HEK293 (cell line): ENCODE data around the gene SORCS3.

Experiments
- CTCF ChIA-PET: fragments of 350-600 bp; formaldehyde crosslinking; extraction: SDS; loops from one replicate; lab custom pipeline; 2021; ENCODE audit warnings: antibody characterized with exemption; lab: Yijun Ruan, JAX
- POLR2A ChIA-PET: fragments of 300-600 bp; formaldehyde crosslinking; extraction: SDS; loops from one replicate; lab custom pipeline; 2020; ENCODE audit warnings: antibody characterized with exemption, inconsistent platforms; lab: Yijun Ruan, JAX
- H3K27ac ChIP-seq: fragments of 200-500 bp; sonication (Bioruptor generic); 2 replicates; pipeline ENCODE4 v1.5.1; 2014; ENCODE audit warnings: low read depth, low read length, control low read depth, inconsistent platforms; ENCODE audit errors: extremely low read depth
- H3K36me3 ChIP-seq, 2 experiments: fragments of 200-500 bp in 1 of 2; sonication (Bioruptor generic) in 1 of 2; 1 replicate in 1 of 2; 2 replicates in 1 of 2; pipeline ENCODE4 v1.5.1; 2014 to 2017; ENCODE audit warnings: inconsistent platforms in 2 of 2, low read length in 2 of 2; ENCODE audit not compliant: control insufficient read depth in 2 of 2, insufficient read depth in 1 of 2
- H3K4me1 ChIP-seq: fragments of 200-500 bp; sonication (Bioruptor generic); 2 replicates; pipeline ENCODE4 v1.5.1; 2014; ENCODE audit warnings: mild to moderate bottlenecking, low read length, inconsistent platforms; ENCODE audit not compliant: control insufficient read depth, insufficient read depth
- H3K4me3 ChIP-seq: 2 replicates; pipeline ENCODE4 v1.5.1; 2011; ENCODE audit warnings: low read depth, mild to moderate bottlenecking, control low read depth, low read length, moderate library complexity
- H3K9me3 ChIP-seq: fragments of 200-500 bp; sonication (Bioruptor generic); 2 replicates; pipeline ENCODE4 v1.5.1; 2014; ENCODE audit warnings: low read depth, low read length, inconsistent platforms; ENCODE audit not compliant: control insufficient read depth, insufficient read depth
- FEZF1 ChIP-seq: fragments of 450-650 bp; formaldehyde crosslinking; IDR thresholded peaks from 2 replicates; pipeline ENCODE4 v1.5.1; 2016; ENCODE audit warnings: missing biosample characterization, missing genetic modification characterization
- KLF17 ChIP-seq: fragments of 450-650 bp; formaldehyde crosslinking; IDR thresholded peaks from 2 replicates; pipeline ENCODE4 v1.5.1; 2016; ENCODE audit warnings: missing biosample characterization, missing genetic modification characterization
- WT1 ChIP-seq: fragments of 450-650 bp; formaldehyde crosslinking; IDR thresholded peaks from 2 replicates; pipeline ENCODE4 v1.5.1; 2016; ENCODE audit warnings: missing biosample characterization, missing genetic modification characterization
- ZFHX2 ChIP-seq: fragments of 450-650 bp; formaldehyde crosslinking; conservative IDR thresholded peaks from 2 replicates; pipeline ENCODE4 v1.5.1; 2016; ENCODE audit warnings: missing biosample characterization, missing genetic modification characterization
- ZFP3 ChIP-seq: fragments of 450-650 bp; formaldehyde crosslinking; IDR thresholded peaks from 2 replicates; pipeline ENCODE4 v1.5.1; 2016; ENCODE audit warnings: low read depth, missing biosample characterization, missing genetic modification characterization
- ZNF140 ChIP-seq: fragments of 450-650 bp; formaldehyde crosslinking; IDR thresholded peaks from 2 replicates; pipeline ENCODE4 v1.5.1; 2016; ENCODE audit warnings: missing biosample characterization, missing genetic modification characterization
- ZNF169 ChIP-seq: fragments of 450-650 bp; formaldehyde crosslinking; IDR thresholded peaks from 2 replicates; pipeline ENCODE4 v1.5.1; 2016; ENCODE audit warnings: missing biosample characterization, missing genetic modification characterization
- ZNF211 ChIP-seq: fragments of 450-650 bp; formaldehyde crosslinking; IDR thresholded peaks from 2 replicates; pipeline ENCODE4 v1.5.1; 2016; ENCODE audit warnings: low read depth, missing biosample characterization, missing genetic modification characterization
- ZNF24 ChIP-seq: fragments of 450-650 bp; formaldehyde crosslinking; IDR thresholded peaks from 2 replicates; pipeline ENCODE4 v1.5.1; 2016; ENCODE audit warnings: missing biosample characterization, missing genetic modification characterization
- ZNF266 ChIP-seq: fragments of 450-650 bp; formaldehyde crosslinking; IDR thresholded peaks from 2 replicates; pipeline ENCODE4 v1.5.1; 2016; ENCODE audit warnings: missing biosample characterization, missing genetic modification characterization, low read depth
- ZNF341 ChIP-seq: fragments of 450-650 bp; formaldehyde crosslinking; IDR thresholded peaks from 2 replicates; pipeline ENCODE4; 2016; ENCODE audit warnings: low read depth, missing biosample characterization, missing genetic modification characterization
- ZNF658 ChIP-seq: fragments of 450-650 bp; formaldehyde crosslinking; IDR thresholded peaks from 2 replicates; pipeline ENCODE4; 2016; ENCODE audit warnings: missing biosample characterization, missing genetic modification characterization
- ZNF837 ChIP-seq: fragments of 450-650 bp; formaldehyde crosslinking; IDR thresholded peaks from 2 replicates; pipeline ENCODE4 v1.5.1; 2016; ENCODE audit warnings: missing biosample characterization, missing genetic modification characterization
- TF ChIP-seq, protein P1 (sequence below): fragments of 450-650 bp; formaldehyde crosslinking; IDR thresholded peaks from 2 replicates; pipeline ENCODE4 v1.5.1; 2016; ENCODE audit warnings: missing biosample characterization, missing genetic modification characterization
- TF ChIP-seq, protein P2 (sequence below): fragments of 450-650 bp; formaldehyde crosslinking; IDR thresholded peaks from 2 replicates; pipeline ENCODE4 v1.5.1; 2016; ENCODE audit warnings: missing biosample characterization, missing genetic modification characterization
- TF ChIP-seq, protein P3 (sequence below): fragments of 450-650 bp; formaldehyde crosslinking; IDR thresholded peaks from 2 replicates; pipeline ENCODE4 v1.5.1; 2016; ENCODE audit warnings: missing biosample characterization, missing genetic modification characterization
- TF ChIP-seq, protein P4 (sequence below): fragments of 450-650 bp; formaldehyde crosslinking; conservative IDR thresholded peaks from 2 replicates; pipeline ENCODE4 v1.5.1; 2016; ENCODE audit warnings: low read depth, missing biosample characterization, missing genetic modification characterization

Gene SORCS3

GRCh38 chr10:104908581-104908980 lies 267.5 kb downstream of the SORCS3 start:
- Histone ChIP-seq H3K4me1 (no peaks in the 10 kb centered on the region), H3K27ac (no peak overlapping the region)
- POLR2A ChIA-PET, result no interaction called here
- CTCF ChIA-PET, result no interaction called here
- TF ChIP-seq, protein P1, sequence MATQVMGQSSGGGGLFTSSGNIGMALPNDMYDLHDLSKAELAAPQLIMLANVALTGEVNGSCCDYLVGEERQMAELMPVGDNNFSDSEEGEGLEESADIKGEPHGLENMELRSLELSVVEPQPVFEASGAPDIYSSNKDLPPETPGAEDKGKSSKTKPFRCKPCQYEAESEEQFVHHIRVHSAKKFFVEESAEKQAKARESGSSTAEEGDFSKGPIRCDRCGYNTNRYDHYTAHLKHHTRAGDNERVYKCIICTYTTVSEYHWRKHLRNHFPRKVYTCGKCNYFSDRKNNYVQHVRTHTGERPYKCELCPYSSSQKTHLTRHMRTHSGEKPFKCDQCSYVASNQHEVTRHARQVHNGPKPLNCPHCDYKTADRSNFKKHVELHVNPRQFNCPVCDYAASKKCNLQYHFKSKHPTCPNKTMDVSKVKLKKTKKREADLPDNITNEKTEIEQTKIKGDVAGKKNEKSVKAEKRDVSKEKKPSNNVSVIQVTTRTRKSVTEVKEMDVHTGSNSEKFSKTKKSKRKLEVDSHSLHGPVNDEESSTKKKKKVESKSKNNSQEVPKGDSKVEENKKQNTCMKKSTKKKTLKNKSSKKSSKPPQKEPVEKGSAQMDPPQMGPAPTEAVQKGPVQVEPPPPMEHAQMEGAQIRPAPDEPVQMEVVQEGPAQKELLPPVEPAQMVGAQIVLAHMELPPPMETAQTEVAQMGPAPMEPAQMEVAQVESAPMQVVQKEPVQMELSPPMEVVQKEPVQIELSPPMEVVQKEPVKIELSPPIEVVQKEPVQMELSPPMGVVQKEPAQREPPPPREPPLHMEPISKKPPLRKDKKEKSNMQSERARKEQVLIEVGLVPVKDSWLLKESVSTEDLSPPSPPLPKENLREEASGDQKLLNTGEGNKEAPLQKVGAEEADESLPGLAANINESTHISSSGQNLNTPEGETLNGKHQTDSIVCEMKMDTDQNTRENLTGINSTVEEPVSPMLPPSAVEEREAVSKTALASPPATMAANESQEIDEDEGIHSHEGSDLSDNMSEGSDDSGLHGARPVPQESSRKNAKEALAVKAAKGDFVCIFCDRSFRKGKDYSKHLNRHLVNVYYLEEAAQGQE (tag by site-specific recombination), result no peak
- TF ChIP-seq, all 188 proteins: peak for 0
- no peaks in the 10 kb centered on the region for H3K9me3 ChIP-seq
- no peaks in the 10 kb centered on the region for H3K36me3 ChIP-seq
- H3K4me3 ChIP-seq, result no peak overlapping the region

DNA sequence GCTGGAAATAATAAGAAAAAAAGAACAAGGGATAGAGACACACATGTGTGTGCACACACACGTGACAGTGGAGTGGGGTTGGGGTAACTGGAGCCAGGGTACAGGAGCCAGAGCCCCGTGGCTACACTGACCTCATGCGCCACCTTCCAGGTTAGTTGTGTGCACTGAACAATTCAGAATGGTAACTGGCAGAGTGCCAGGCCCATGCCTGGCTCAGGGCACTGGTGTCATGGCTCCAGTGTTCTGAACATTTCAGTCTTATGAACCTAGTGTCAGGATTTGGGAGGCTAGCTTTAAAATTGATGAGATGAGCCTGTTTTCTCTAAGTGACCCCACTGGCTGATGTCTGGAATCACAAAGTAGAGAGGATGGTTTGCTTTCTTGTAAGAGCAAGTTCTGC lies 269.6 kb downstream of the SORCS3 start:
- Histone ChIP-seq H3K4me3 (no peak overlapping the region), H3K9me3 (no peaks in the 10 kb centered on the region), H3K36me3 (no peaks in the 10 kb centered on the region), H3K4me1 (no peaks in the 10 kb centered on the region), H3K27ac (no peak overlapping the region)
- POLR2A ChIA-PET, result no interaction called here
- CTCF ChIA-PET, result no interaction called here
- TF ChIP-seq ZNF658 (tag by site-specific recombination), result no peak
- TF ChIP-seq, protein P2, sequence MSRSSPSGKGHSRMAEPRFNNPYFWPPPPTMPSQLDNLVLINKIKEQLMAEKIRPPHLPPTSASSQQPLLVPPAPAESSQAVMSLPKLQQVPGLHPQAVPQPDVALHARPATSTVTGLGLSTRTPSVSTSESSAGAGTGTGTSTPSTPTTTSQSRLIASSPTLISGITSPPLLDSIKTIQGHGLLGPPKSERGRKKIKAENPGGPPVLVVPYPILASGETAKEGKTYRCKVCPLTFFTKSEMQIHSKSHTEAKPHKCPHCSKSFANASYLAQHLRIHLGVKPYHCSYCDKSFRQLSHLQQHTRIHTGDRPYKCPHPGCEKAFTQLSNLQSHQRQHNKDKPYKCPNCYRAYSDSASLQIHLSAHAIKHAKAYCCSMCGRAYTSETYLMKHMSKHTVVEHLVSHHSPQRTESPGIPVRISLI (tag by site-specific recombination), result no peak
- no peak for TF ChIP-seq ZFHX2 (tag by site-specific recombination)
- no peak for TF ChIP-seq ZNF837
- no peak for TF ChIP-seq KLF17 (tag by site-specific recombination)
- TF ChIP-seq, protein P3, sequence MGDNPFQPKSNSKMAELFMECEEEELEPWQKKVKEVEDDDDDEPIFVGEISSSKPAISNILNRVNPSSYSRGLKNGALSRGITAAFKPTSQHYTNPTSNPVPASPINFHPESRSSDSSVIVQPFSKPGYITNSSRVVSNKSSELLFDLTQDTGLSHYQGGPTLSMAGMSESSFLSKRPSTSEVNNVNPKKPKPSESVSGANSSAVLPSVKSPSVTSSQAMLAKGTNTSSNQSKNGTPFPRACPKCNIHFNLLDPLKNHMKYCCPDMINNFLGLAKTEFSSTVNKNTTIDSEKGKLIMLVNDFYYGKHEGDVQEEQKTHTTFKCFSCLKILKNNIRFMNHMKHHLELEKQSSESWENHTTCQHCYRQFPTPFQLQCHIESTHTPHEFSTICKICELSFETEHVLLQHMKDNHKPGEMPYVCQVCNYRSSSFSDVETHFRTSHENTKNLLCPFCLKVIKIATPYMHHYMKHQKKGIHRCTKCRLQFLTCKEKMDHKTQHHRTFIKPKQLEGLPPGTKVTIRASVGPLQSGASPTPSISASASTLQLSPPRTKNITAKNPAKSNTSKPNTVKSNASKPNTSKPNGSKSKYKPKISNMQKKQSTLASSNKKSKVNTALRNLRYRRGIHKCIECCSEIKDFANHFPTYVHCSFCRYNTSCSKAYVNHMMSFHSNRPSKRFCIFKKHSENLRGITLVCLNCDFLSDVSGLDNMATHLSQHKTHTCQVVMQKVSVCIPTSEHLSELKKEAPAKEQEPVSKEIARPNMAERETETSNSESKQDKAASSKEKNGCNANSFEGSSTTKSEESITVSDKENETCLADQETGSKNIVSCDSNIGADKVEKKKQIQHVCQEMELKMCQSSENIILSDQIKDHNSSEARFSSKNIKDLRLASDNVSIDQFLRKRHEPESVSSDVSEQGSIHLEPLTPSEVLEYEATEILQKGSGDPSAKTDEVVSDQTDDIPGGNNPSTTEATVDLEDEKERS (tag by site-specific recombination), result no peak
- TF ChIP-seq WT1, result no peak
- no peak for TF ChIP-seq ZNF24
- no peak for TF ChIP-seq FEZF1 (tag by site-specific recombination)
- TF ChIP-seq ZFP3 (tag by site-specific recombination), result no peak
- no peak for TF ChIP-seq ZNF266 (tag by site-specific recombination)
- no peak for TF ChIP-seq ZNF211 (tag by site-specific recombination)
- TF ChIP-seq ZNF140 (tag by site-specific recombination), result no peak
- no peak for TF ChIP-seq ZNF341
- TF ChIP-seq, protein P4, sequence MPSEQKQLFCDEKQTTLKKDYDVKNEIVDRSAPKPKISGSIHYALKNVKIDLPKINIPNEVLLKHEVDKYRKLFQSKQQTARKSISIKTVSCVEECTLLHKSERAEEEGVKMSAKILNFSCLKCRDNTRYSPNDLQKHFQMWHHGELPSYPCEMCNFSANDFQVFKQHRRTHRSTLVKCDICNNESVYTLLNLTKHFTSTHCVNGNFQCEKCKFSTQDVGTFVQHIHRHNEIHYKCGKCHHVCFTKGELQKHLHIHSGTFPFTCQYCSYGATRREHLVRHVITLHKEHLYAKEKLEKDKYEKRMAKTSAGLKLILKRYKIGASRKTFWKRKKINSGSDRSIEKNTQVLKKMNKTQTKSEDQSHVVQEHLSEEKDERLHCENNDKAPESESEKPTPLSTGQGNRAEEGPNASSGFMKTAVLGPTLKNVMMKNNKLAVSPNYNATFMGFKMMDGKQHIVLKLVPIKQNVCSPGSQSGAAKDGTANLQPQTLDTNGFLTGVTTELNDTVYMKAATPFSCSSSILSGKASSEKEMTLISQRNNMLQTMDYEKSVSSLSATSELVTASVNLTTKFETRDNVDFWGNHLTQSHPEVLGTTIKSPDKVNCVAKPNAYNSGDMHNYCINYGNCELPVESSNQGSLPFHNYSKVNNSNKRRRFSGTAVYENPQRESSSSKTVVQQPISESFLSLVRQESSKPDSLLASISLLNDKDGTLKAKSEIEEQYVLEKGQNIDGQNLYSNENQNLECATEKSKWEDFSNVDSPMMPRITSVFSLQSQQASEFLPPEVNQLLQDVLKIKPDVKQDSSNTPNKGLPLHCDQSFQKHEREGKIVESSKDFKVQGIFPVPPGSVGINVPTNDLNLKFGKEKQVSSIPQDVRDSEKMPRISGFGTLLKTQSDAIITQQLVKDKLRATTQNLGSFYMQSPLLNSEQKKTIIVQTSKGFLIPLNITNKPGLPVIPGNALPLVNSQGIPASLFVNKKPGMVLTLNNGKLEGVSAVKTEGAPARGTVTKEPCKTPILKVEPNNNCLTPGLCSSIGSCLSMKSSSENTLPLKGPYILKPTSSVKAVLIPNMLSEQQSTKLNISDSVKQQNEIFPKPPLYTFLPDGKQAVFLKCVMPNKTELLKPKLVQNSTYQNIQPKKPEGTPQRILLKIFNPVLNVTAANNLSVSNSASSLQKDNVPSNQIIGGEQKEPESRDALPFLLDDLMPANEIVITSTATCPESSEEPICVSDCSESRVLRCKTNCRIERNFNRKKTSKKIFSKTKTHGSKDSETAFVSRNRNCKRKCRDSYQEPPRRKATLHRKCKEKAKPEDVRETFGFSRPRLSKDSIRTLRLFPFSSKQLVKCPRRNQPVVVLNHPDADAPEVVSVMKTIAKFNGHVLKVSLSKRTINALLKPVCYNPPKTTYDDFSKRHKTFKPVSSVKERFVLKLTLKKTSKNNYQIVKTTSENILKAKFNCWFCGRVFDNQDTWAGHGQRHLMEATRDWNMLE (tag by site-specific recombination), result no peak
- TF ChIP-seq ZNF169 (tag by site-specific recombination), result no peak
- TF ChIP-seq, all 188 proteins: peak for 0
